ENCODE data around the gene PALD1. TPM values are rescaled to one million over a fixed set of nuclear protein-coding genes. Genes with fewer than 3 reads are reported as not detected.

The PALD1 gene
- polyA plus RNA-seq, 2 of the 4 experiments (the other 2 are of a cell fraction): 3.6 to 5.5 TPM

DNA sequence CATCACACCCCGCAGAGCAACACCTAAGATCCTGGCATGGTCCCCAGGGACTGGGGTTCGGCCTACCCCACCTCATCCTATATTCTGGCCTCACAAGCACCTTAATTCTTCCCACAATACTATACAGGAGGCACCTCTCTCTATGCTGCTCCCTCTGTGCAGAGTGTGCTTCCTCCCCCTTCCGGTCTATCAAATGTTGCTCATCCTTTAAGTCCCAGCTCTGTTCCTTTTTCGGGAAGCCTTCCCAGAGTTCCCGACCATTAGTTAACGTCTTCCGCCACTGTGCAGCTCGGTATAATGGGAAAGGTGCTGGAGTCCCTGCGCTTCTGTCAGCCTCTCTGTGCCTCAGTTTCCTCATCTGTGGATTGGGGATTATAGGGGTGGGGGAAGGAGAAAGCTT lies 21.8 kb downstream of the PALD1 start:
- ChIA-PET CTCF (interaction anchor here (1.5 kb wide), 1 partner anchor 39 kb away, joined by 5 read pairs; no protein-coding TSS in a partner anchor), POLR2A (no interaction called here)
- no peak for DNase-seq (ENCODE audit: low read depth in 1 of 2, low spot score in 1 of 2)
- Histone ChIP-seq H3K27ac (no peak overlapping the region), H3K4me3 (no peak overlapping the region), H3K4me2 (no peak overlapping the region), H3K9me3 (no peaks in the 10 kb centered on the region), H3K4me1 (no peaks in the 10 kb centered on the region)
- no peak for ATAC-seq
- 87% methylated on average over 9 of the region's 9 CpGs for WGBS (ENCODE audit: missing lambda C conversion rate)
- TF ChIP-seq PBX3 (IDR thresholded peaks at IDR 0.05) (no peak), BCL3 (IDR thresholded peaks at IDR 0.05) (no peak), EP300 (IDR thresholded peaks at IDR 0.05) (no peak), USF2 (IDR thresholded peaks at IDR 0.05) (no peak), SMC3 (IDR thresholded peaks at IDR 0.05) (no peak), ZNF302 (CRISPR knock-in tag; IDR thresholded peaks at IDR 0.05) (no peak)
- no peak for FAIRE-seq

DNA sequence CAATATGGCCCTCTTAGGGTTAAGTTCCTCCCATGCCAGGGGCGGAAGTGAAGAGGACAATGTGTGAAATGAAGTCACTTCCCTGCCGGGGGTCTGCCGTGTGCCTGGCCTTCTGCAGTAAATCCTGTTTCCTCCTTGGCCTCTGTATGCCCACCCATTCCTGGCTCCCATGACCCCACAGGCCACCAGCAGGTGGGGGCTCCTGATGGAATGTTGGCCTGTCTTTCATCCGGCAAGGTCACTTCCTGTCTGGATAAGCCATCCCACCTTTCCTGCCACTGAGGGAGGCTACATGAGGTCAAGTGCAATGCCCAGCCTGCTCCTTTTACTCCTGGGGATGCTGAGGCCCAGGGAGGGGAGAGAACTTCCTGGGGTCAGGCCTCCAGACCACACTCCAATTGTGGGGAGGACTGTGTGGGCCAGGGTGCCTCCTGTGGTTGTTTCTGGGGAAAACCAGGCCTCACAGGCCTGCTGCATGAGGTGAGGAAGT lies 22.3 kb downstream of the PALD1 start:
- ATAC-seq: no peak
- CTCF ChIA-PET: interaction anchor here (1.5 kb wide), 1 partner anchor 40 kb away, joined by 5 read pairs; no protein-coding TSS in a partner anchor

GRCh38 chr10:70502406-70502805 lies 23.8 kb downstream of the PALD1 start:
- CTCF ChIA-PET: interaction anchor here (0.7 kb wide), 1 partner anchor 276 kb away, joined by 4 read pairs; no protein-coding TSS in a partner anchor
- no peak overlapping the region for H3K4me3 ChIP-seq
- H3K27ac ChIP-seq: no peak overlapping the region
- no peak for TF ChIP-seq PHF8 (IDR thresholded peaks at IDR 0.05; ENCODE audit: borderline replicate concordance, low read depth)
- TF ChIP-seq MYC (IDR thresholded peaks at IDR 0.05; ENCODE audit: borderline replicate concordance, low read length): no peak
- TF ChIP-seq ZFP36 (IDR thresholded peaks at IDR 0.05; ENCODE audit: borderline replicate concordance, partially characterized antibody): no peak
- TF ChIP-seq, protein P1, sequence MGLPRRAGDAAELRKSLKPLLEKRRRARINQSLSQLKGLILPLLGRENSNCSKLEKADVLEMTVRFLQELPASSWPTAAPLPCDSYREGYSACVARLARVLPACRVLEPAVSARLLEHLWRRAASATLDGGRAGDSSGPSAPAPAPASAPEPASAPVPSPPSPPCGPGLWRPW (IDR thresholded peaks at IDR 0.05): no peak
- TF ChIP-seq RAD21 (conservative IDR thresholded peaks at IDR 0.05 in 1 of 2, IDR thresholded peaks at IDR 0.05 in 1 of 2): no peak
- TF ChIP-seq, protein P2, sequence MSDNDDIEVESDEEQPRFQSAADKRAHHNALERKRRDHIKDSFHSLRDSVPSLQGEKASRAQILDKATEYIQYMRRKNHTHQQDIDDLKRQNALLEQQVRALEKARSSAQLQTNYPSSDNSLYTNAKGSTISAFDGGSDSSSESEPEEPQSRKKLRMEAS (IDR thresholded peaks at IDR 0.05): no peak
- no peak for TF ChIP-seq EHMT2 (IDR thresholded peaks at IDR 0.05; ENCODE audit: low read depth)
- TF ChIP-seq RNF2 (IDR thresholded peaks at IDR 0.05; ENCODE audit: borderline replicate concordance, low read depth): no peak
- no peak for TF ChIP-seq ZNF302 (CRISPR knock-in tag; IDR thresholded peaks at IDR 0.05)
- TF ChIP-seq RFX5 (IDR thresholded peaks at IDR 0.05): no peak
- TF ChIP-seq TP53 (CRISPR knock-in tag; IDR thresholded peaks at IDR 0.05): no peak
- TF ChIP-seq BCL3 (IDR thresholded peaks at IDR 0.05): no peak
- no peak for TF ChIP-seq ZSCAN20 (CRISPR knock-in tag; IDR thresholded peaks at IDR 0.05)
- TF ChIP-seq JUNB (IDR thresholded peaks at IDR 0.05): no peak
- no peak for TF ChIP-seq ZC3H11A (IDR thresholded peaks at IDR 0.05)
- no peak for TF ChIP-seq POLR2AphosphoS2 (conservative IDR thresholded peaks at IDR 0.05; ENCODE audit: low read length)
- TF ChIP-seq HEYL (CRISPR knock-in tag; IDR thresholded peaks at IDR 0.05): no peak
- no peak for TF ChIP-seq CBX8 (IDR thresholded peaks at IDR 0.05)
- DNase-seq (ENCODE audit: low read depth in 1 of 2, low spot score in 1 of 2): no peak
- H3K4me2 ChIP-seq: no peak overlapping the region
- FAIRE-seq: no peak
- no peaks in the 10 kb centered on the region for H3K9me3 ChIP-seq
- WGBS (ENCODE audit: missing lambda C conversion rate): 92% methylated on average over 3 of the region's 3 CpGs
- H3K4me1 ChIP-seq: no peaks in the 10 kb centered on the region
- POLR2A ChIA-PET: no interaction called here
- ATAC-seq: no peak

More for the DNA sequence above, 22.3 kb downstream of the PALD1 start:
- no peak overlapping the region for H3K27ac ChIP-seq
- 97% methylated on average over 4 of the region's 4 CpGs for WGBS (ENCODE audit: missing lambda C conversion rate)
- H3K4me3 ChIP-seq: no peak overlapping the region
- FAIRE-seq (no peak), DNase-seq (ENCODE audit: low read depth in 1 of 2, low spot score in 1 of 2) (no peak)
- no peaks in the 10 kb centered on the region for H3K9me3 ChIP-seq
- H3K4me1 ChIP-seq: no peaks in the 10 kb centered on the region
- POLR2A ChIA-PET: no interaction called here
- TF ChIP-seq USF2 (IDR thresholded peaks at IDR 0.05): no peak
- H3K4me2 ChIP-seq: no peak overlapping the region

Measured in A549 (cell line).